GM18873 (cell line): ENCODE data around the gene PIK3C2B.
A peak's percentile ranks its signal among the peaks of the same experiment; 100 is the strongest.
"Not testable (repeated sequence)": the region's sequence is repeated elsewhere in the genome, so short reads cannot be mapped to it uniquely, and the experiment has no call there.

Source experiments
- ATAC-seq: cut with Tn5 transposase; IDR thresholded peaks from one replicate; pipeline ENCODE4 v1.9.1; 2021; ENCODE audit warnings: mild to moderate bottlenecking, moderate library complexity, moderate number of reproducible peaks; ENCODE audit not compliant: unreplicated experiment, low FRiP score

Gene PIK3C2B

GRCh38 chr1:204509186-204509635 is 14.6 kb upstream of the PIK3C2B start:
- no peak for ATAC-seq

- no peak for ATAC-seq
Observed at GRCh38 chr1:204507317-204508105, 12.9 kb upstream of the PIK3C2B start.

DNA sequence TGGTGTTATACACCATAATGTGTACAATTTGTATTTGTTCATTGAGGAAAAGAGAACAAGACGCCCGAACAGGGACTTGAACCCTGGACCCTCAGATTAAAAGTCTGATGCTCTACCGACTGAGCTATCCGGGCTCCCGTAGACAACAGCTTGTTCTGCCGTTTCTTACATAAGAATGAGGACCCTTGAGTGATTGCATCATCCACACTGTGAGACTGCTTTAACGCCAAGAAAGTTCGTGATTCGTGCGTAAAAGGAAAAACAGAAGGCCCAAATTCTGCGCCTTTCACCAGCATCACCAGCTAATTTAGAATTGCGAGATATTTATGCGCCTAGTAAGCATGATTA is 12.3 kb upstream of the PIK3C2B start:
- peak; percentile 49 for ATAC-seq

GRCh38 chr1:204506201-204506968 is 11.8 kb upstream of the PIK3C2B start:
- ATAC-seq, result peak; percentile 61

DNA sequence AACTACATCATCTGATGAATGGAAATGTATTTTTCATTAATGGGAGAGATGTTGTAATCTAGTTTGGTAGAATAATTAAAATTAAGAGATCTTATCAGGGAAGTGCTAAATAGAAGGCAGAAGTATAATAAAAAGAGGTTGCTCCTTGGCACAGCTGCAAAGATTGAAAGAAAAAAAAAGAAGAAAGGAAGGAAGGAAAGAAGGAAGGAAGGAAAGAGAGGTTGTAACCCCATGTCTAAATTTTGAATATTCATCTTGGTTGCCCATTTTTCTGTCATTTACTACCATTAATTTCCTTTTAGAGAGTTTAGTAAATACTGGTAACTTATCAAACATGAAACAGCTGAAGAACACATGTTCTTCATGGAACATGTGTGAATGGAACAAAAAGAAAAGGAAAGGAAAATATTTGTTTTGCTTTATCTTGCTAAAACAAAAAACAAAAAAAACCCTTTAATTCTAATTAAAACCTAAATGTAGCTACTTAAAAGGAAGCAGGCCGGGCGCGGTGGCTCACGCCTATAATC is 11.1 kb upstream of the PIK3C2B start:
- no peak for ATAC-seq

- ATAC-seq, result no peak
Observed at GRCh38 chr1:204503913-204504519, 9.4 kb upstream of the PIK3C2B start.

- no peak for ATAC-seq
Observed at GRCh38 chr1:204503122-204503912, 8.7 kb upstream of the PIK3C2B start.

DNA sequence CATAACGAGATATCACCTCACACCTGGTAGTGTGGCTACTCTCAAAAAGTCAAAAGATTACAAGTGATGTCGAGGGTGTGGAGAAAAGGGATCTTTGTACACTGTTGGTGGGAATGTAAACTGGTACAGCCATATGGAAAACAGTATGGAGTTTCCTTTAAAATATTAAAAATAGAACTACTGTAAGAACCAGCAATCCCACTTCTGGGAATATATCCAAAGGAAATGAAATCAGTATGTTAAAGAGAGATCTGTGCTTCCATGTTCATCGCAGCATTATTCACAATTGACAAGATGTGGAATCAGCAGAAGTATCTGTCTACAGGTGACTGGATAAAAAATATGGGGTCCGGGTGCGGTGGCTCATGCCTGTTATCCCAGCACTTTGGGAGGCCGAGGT is 7.6 kb upstream of the PIK3C2B start:
- ATAC-seq, result no peak

DNA sequence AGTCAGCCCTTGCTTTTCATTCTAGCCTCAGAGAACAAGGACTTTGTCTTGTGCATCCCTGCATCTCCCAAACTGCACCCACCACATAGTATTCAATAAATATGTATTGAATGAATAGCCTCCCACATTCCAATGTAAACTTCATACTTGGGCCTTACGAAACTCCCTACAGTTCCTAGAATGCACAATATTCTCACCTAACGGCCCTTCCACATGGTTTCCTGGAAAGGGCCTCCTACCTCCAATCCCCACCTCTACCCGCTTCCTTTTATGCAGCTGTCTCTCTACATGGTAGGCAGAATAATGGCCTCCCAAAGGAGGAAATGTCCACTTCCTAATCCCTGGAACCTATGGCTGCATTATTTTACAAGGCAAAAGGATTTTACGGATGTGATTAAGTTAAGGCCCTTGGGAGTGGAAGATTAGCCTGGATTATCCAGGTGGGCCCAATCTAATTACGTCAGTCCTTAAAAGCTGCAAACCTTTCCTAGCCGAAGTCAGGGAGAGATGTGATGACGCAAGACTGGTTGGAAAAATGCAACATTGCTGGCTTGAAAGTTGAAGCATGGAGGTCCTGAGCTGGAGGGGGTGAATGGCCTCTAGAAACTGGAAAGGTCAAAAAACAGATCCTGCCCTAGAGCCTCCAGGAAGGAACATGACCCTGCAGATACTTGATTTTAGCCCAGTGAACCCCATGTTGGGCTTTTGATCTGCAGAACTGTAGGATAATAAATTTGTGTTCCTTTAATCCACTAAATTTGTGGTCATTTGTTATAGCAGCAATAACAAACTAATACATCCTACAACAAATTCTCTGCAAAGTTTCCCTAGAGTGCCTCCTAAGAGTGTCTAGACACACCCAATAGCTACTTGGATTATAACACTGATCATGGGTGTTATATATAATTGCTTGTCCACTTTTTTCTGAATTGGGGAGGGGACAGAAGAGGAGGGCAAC is 5.2 kb upstream of the PIK3C2B start:
- no peak for ATAC-seq

GRCh38 chr1:204498981-204499380 is 4.4 kb upstream of the PIK3C2B start:
- no peak for ATAC-seq

GRCh38 chr1:204495777-204496176 is 1.2 kb upstream of the PIK3C2B start:
- ATAC-seq, result no peak

DNA sequence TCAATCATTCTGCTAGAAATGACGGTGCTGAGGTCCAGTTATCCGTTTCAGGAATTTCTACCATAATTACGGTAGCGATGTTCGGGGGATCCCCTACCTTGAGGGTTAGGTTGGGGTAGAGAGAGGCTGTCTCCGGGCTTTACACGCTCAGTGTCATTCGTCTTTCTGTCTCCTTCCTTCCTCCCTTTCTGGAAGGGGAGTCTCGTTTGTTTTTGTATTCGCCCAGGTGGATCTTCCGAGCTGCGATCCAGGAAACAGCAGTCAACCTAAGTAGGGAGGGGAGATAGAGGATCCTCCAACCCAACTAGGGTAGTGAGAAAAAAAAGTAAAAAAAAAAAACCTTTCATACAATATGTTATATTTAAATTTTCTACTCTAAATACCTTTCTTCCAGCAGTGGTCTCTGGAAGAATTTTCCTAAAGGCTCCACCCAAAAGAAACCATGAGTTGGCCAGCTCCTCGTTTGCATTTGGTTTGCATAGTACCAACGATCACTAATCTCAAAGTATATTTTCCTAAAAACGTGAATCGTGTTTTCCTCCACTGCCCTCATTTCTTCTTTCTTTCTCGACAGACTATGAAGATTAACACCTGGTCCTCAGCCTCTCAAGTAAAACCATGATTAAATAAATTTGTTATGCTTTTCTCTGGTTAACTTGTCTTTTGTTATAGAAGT is 611 bp upstream of the PIK3C2B start:
- ATAC-seq, result peak; percentile 30

DNA sequence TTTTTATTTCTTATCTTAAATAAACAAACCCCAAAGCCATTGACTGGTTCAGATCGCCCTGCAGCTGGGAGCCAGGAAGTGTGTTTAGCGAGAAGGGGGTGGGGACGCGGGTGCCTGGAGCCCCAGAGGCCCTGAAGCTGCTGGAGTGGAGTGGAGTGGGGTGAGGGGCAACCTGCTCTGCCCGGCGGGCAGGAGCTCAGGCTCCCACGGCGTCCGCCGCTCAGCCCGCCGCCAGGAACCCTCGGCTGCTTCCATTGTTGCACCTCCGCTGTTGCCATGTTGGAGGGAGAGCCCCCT is 673 bp downstream of the PIK3C2B start:
- ATAC-seq, result peak; percentile 19

DNA sequence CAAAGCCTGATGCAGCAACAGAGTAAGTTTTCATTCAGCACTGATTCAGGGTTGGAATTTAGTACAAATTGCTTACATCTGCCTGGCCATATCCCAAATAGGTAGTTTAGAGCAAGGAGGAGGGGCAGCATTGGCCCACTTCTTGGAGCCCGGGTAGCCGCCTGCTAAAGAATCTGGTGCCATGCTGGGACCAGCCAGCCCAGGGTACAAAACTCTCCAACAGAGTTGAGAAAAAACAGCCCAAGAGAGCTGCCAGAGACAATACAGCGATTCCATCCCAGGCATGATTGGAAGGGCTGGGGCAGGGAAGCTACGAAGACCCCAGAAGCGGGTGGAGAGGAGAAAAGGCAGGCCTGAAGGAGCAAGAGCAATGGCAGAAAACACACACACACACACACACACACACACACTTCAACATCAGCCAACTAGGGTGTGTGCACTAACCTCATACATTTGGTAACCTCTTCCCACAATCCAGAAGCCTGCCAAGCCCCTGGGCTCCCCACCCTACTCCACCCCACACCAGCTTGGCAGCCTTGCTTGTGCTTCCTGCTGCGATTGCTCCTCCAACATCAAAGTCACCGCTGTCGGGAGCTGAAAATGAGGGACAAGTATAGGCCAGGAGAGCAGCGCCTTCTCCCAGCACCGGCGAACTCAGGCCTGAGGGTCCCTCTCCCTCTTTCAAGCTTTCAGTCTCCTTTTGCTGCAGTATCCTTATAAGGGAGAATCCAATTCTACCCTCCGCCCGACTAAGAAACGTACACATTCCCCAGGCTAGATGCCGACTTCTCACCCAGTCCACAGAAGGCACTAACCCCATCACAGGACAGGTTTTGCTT is 1.2 kb downstream of the PIK3C2B start:
- no peak for ATAC-seq

DNA sequence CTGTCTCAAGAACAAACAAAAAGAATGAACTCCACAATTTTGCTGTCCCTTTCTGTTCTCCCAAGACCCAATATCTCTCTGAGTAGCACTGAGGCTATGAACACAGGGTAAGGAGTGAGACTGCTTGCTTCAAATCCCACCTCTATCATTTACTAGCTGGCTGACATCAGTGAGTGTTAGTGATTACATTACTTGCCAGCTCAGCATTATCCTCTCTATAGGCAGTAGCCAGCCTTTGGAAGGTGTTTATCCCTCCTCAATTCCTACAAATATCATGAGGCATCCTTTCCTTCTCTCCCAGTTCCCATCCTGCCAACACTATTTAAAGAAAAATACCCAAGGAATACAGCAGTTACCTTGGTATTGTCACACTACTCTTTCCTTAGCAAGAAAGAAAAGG is 3.0 kb downstream of the PIK3C2B start:
- no peak for ATAC-seq

DNA sequence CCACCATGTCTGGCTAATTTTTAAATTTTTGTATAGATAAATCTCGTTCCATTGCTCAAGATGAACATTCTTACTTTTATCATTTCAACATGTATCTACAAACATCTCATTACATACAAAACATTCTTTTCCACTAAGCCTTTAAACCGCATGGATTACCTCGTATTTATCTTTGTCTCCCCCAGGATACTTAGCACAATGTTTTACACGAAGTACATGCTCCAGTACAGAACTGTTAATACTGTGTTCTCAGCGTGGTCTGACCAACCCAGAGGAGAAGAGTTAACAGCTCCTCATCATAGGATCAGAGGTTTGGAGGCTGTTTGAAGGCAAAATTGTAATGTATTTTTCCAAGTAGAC is 7.4 kb downstream of the PIK3C2B start:
- ATAC-seq, result no peak

DNA sequence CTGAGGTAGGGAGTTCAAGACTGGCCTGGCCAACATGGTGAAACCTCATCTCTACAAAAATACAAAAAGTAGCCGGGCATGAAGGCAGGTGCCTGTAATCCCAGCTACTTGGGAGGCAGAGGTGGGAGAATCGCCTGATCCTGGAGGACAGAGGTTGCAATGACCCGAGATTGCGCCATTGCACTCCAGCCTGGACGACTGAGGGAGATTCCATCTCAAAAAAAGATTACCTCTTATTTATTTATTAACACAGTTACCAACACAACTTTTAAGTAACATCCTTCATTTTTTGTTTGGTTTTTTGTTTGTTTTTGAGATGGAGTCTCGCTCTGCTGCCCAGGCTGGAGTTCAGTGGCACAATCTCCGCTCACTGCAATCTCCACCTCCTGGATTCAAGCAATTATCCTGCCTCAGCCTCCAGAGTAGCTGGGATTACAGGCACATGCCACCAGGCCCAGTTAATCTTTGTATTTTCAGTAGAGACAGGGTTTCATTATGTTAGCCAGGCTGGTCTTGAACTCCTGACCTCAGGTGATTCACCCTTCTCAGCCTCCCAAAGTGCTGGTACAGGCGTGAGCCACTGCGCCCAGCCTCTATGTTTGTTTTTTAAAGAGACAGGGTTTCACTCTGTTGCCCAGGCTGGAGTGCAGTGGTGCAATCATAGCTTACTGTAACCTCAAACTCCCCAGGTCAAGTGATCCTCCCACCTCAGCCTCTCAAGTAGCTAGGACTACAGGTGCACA is 7.9 kb downstream of the PIK3C2B start:
- not testable (repeated sequence) for ATAC-seq
